Esophagus (tissue), 2 donors: Measurements from ENCODE around the gene ADNP2. TPM values are rescaled to one million over a fixed set of nuclear protein-coding genes. Genes with fewer than 3 reads are reported as not detected.

Source experiments
- H3K27ac ChIP-seq, 2 donors: one replicate each; pipeline ENCODE4 v1.5.1; 2013; ENCODE audit warnings: low read depth in 2 of 2, mild to moderate bottlenecking in 2 of 2, inconsistent platforms in 1 of 2, low read length in 1 of 2, moderate library complexity in 1 of 2
- H3K27me3 ChIP-seq, 2 donors: one replicate each; pipeline ENCODE4 v1.6.1; 2013; ENCODE audit warnings: low read length in 2 of 2, control low read depth in 1 of 2, mild to moderate bottlenecking in 1 of 2; ENCODE audit not compliant: insufficient read depth in 2 of 2, control insufficient read depth in 1 of 2
- H3K36me3 ChIP-seq, 2 donors: one replicate each; pipeline ENCODE4 v1.6.1; 2013; ENCODE audit warnings: low read length in 1 of 2; ENCODE audit not compliant: control insufficient read depth in 2 of 2, insufficient read depth in 2 of 2
- H3K4me1 ChIP-seq, 2 donors: one replicate each; pipeline ENCODE4 v1.6.1; 2013; ENCODE audit warnings: low read length in 1 of 2; ENCODE audit not compliant: control insufficient read depth in 2 of 2, insufficient read depth in 2 of 2
- H3K4me3 ChIP-seq, 2 donors: one replicate each; pipeline ENCODE4 v1.5.1; 2013; ENCODE audit warnings: low read length in 2 of 2, mild to moderate bottlenecking in 2 of 2, low read depth in 1 of 2, moderate library complexity in 1 of 2
- H3K9me3 ChIP-seq, 2 donors: one replicate each; pipeline ENCODE4 v1.6.1; 2013; ENCODE audit warnings: mild to moderate bottlenecking in 2 of 2, low read depth in 1 of 2, low read length in 1 of 2, moderate library complexity in 1 of 2; ENCODE audit not compliant: control insufficient read depth in 2 of 2, insufficient read depth in 1 of 2
- WGBS, 2 donors: extraction: QIAGEN DNeasy Blood & Tissue Kit; methylation state at CpG; one replicate each; pipeline ENCODE4 v1.1.7; 2013; 5-methylcytosine and 5-hydroxymethylcytosine counted together
- polyA plus RNA-seq, 2 donors: library from polyadenylated mRNA; stranded (reverse); fragments of 200-250 nt; gene quantifications; one replicate each; pipeline ENCODE4 v1.2.3, GENCODE V29; 2013
- donor health status: healthy with polysubstance abuse.
- donor health status: Bipolar disorder and iron deficiency.

ADNP2 gene
- polyA plus RNA-seq, 2 donors: 4.6 to 6.2 TPM

DNA sequence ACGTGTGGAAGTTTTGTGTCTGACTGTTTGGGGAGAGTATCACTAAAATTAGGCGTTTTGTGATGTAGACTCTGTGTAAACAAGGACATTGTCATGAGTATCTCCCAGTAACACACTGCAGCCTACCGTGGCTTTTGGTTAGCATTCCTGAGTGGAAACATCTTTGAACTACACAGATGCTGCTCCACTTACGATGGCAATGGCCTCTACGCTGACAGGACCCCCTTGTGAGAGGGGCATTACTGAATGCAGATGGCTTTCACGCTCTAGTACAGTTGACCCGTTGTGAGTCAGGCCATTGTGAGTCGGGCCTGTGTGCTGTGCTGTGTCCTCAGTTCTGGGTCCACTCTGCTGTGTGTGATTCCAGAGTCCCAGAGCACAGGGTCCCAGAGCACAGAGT, 34.4 kb upstream of the ADNP2 start:
- Histone ChIP-seq H3K27me3 (no peaks in the 10 kb centered on the region), H3K27ac (no peak overlapping the region)

DNA sequence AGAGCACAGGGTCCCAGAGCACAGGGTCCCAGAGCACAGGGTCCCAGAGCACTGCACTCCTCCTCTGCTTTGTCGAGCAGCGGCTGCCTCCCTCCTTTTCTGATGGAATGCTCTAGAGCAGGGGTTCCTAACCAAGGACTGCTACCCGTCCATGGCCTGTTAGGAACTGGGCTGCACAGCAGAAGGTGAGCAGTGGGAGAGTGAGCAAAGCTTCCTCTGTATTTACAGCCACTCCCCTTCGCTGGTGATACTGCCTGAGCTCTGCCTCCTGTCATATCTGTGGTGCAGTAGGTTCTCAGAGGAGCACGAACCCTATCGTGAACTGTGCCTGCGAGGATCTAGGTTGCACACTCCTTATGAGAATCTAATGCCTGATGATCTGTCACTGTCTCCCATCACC, 33.1 kb upstream of the ADNP2 start:
- Histone ChIP-seq H3K27me3 (no peaks in the 10 kb centered on the region), H3K4me3 (no peak overlapping the region), H3K4me1 (no peaks in the 10 kb centered on the region), H3K36me3 (no peaks in the 10 kb centered on the region), H3K27ac (no peak overlapping the region), H3K9me3 (no peaks in the 10 kb centered on the region)
- WGBS, 2 donors: 93 to 95% methylated on average over 7 of the region's 7 CpGs

More for the DNA sequence above, 34.4 kb upstream of the ADNP2 start:
- Histone ChIP-seq H3K4me1 (no peaks in the 10 kb centered on the region), H3K4me3 (no peak overlapping the region), H3K36me3 (no peaks in the 10 kb centered on the region), H3K9me3 (no peaks in the 10 kb centered on the region)
- WGBS, 2 donors: 71 to 79% methylated on average over 8 of the region's 8 CpGs

- no peaks in the 10 kb centered on the region for H3K27me3 ChIP-seq
- no peak overlapping the region for H3K27ac ChIP-seq
- 93 to 95% methylated on average over 9 of the region's 9 CpGs for WGBS, 2 donors
These were observed 32.7 kb upstream of the ADNP2 start for GRCh38 chr18:80076379-80076778.

GRCh38 chr18:80077873-80078272, 31.2 kb upstream of the ADNP2 start:
- WGBS, 2 donors: 94 to 96% methylated on average over 21 of the region's 21 CpGs
- no peak overlapping the region for H3K27ac ChIP-seq
- no peaks in the 10 kb centered on the region for H3K27me3 ChIP-seq
- H3K36me3 ChIP-seq: no peaks in the 10 kb centered on the region
- no peaks in the 10 kb centered on the region for H3K4me1 ChIP-seq
- H3K4me3 ChIP-seq: no peak overlapping the region
- no peaks in the 10 kb centered on the region for H3K9me3 ChIP-seq

More at GRCh38 chr18:80076379-80076778, 32.7 kb upstream of the ADNP2 start:
- Histone ChIP-seq H3K4me3 (no peak overlapping the region), H3K36me3 (no peaks in the 10 kb centered on the region), H3K4me1 (no peaks in the 10 kb centered on the region), H3K9me3 (no peaks in the 10 kb centered on the region)

GRCh38 chr18:80086281-80086680, 22.8 kb upstream of the ADNP2 start:
- Histone ChIP-seq H3K9me3 (peaks cover 0 to 5% of the 10 kb centered on the region in 2 donors), H3K4me1 (no peaks in the 10 kb centered on the region), H3K27me3 (no peaks in the 10 kb centered on the region), H3K36me3 (no peaks in the 10 kb centered on the region), H3K27ac (no peak overlapping the region), H3K4me3 (no peak overlapping the region)
- WGBS, 2 donors: 69 to 83% methylated on average over 4 of the region's 4 CpGs

- H3K4me1 ChIP-seq: no peaks in the 10 kb centered on the region
These were observed 21.0 kb upstream of the ADNP2 start for GRCh38 chr18:80088036-80088435.

DNA sequence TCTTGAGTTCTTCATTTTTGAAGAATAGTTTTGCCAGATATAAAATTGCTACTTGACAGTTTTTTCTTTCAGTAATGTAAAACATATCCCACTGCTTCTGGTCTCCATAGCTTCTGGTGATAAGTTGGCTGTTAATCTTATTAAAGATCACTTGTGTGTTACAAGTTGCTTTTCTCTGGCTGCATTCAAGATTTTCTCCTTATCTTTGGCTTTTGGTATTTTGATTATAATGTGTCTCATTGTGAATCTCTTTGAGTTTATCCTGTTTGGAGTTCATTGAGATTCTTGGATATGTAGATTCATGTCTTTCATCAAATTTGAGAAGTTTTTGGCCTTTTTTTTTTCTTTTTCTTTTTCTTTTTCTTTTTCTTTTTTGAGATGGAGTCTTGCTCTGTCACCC, 20.2 kb upstream of the ADNP2 start:
- Histone ChIP-seq H3K27ac (no peak overlapping the region), H3K9me3 (peaks cover 0 to 5% of the 10 kb centered on the region in 2 donors), H3K4me3 (no peak overlapping the region), H3K27me3 (no peaks in the 10 kb centered on the region), H3K4me1 (no peaks in the 10 kb centered on the region), H3K36me3 (no peaks in the 10 kb centered on the region)

More at GRCh38 chr18:80088036-80088435, 21.0 kb upstream of the ADNP2 start:
- peaks cover 0 to 5% of the 10 kb centered on the region in 2 donors for H3K9me3 ChIP-seq
- H3K27me3 ChIP-seq: no peaks in the 10 kb centered on the region
- no peak overlapping the region for H3K27ac ChIP-seq
- H3K4me3 ChIP-seq: no peak overlapping the region
- no peaks in the 10 kb centered on the region for H3K36me3 ChIP-seq
- 56 to 76% methylated on average over 2 of the region's 2 CpGs for WGBS, 2 donors

DNA sequence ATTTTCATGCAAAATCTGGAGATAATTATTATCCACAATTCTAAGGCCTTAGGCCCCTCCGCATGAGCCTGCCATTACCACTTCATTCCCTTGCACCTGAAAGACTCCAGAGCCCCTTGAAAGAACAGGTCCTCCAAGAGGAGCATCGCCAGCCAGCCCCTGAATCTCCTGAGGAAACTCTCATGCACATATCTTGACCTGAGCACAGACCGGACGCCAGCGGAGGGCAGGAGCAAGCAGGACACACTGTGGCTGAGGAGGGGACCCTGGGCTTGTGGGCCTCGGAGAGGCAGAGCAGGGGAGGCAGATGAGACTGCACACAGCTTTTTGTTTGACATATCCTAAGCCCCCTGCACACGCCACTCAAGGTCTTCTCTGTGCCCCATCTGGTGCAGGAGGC, 13.6 kb upstream of the ADNP2 start:
- no peaks in the 10 kb centered on the region for H3K36me3 ChIP-seq
- no peaks in the 10 kb centered on the region for H3K4me1 ChIP-seq
- peaks cover 0 to 5% of the 10 kb centered on the region in 2 donors for H3K9me3 ChIP-seq
- H3K27me3 ChIP-seq: no peaks in the 10 kb centered on the region
- no peak overlapping the region for H3K4me3 ChIP-seq
- H3K27ac ChIP-seq: no peak overlapping the region
- WGBS, 2 donors: 86 to 87% methylated on average over 7 of the region's 7 CpGs

GRCh38 chr18:80096032-80096565, 13.0 kb upstream of the ADNP2 start:
- no peaks in the 10 kb centered on the region for H3K36me3 ChIP-seq
- H3K4me3 ChIP-seq: no peak overlapping the region
- peaks cover 0 to 3% of the 10 kb centered on the region in 2 donors for H3K9me3 ChIP-seq
- no peaks in the 10 kb centered on the region for H3K4me1 ChIP-seq
- no peaks in the 10 kb centered on the region for H3K27me3 ChIP-seq
- WGBS, 2 donors: 81 to 87% methylated on average over 10 of the region's 10 CpGs
- H3K27ac ChIP-seq: no peak overlapping the region

- 91 to 93% methylated on average over 9 of the region's 9 CpGs for WGBS, 2 donors
- Histone ChIP-seq H3K4me3 (no peak overlapping the region), H3K9me3 (peaks cover 0 to 3% of the 10 kb centered on the region in 2 donors)
These were observed 11.9 kb upstream of the ADNP2 start for GRCh38 chr18:80097201-80097600.

More at GRCh38 chr18:80097201-80097600, 11.9 kb upstream of the ADNP2 start:
- Histone ChIP-seq H3K27me3 (no peaks in the 10 kb centered on the region), H3K36me3 (no peaks in the 10 kb centered on the region), H3K4me1 (no peaks in the 10 kb centered on the region), H3K27ac (no peak overlapping the region)
